GM18505 (cell line): Measurements from ENCODE around the gene PRKG1.
"Not testable (repeated sequence)": the region's sequence is repeated elsewhere in the genome, so short reads cannot be mapped to it uniquely, and the experiment has no call there.

Experiments used
- ATAC-seq: cut with Tn5 transposase; IDR thresholded peaks from one replicate; pipeline ENCODE4 v1.9.1; 2021; ENCODE audit not compliant: unreplicated experiment
- POLR2A ChIP-seq: IDR thresholded peaks from 4 replicates; pipeline ENCODE4 v1.6.1; 2011; ENCODE audit warnings: borderline replicate concordance; ENCODE audit not compliant: insufficient read depth, insufficient read length; ENCODE audit errors: extremely low read depth

Gene PRKG1

DNA sequence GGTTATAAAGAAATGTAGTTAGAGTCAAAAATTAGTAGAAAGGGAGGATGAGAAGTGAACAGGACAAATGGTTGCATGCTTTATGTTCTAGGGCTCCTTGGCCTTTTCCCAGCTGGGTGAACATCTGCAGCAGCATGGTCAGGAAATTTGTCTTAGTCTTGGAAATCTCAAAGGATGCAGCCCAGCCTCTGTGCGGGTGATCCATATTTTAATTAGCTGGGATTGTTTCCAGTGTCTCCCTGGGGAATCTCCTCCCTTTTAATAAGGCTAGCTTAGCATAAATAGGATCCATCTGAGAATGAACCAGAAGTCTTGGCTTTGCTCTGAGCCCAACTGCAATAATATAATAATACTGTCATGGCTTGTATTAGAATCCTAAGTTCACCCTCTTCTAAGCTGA lies 198.3 kb downstream of the PRKG1 start:
- ATAC-seq: no peak
- TF ChIP-seq POLR2A: no peak

DNA sequence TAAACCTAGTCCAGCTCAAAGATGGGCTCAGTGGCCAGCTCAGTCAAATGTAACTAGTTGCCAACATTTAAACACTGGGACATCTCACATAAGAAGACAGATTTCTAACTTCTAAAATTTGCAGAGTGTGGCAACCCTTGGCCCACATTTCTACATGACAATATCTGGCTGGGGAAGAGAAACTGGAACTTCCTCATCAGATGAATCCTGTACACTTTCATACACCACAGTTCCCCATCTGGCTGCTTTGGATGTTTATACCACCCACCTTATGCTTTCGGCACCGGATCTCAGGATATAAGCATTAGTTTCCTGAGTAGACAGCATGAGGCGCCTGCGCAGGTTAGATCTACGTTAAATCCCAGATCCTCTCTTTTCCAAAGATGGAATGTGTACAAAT lies 199.3 kb downstream of the PRKG1 start:
- no peak for ATAC-seq

GRCh38 chr10:51276097-51276496 lies 201.8 kb downstream of the PRKG1 start:
- not testable (repeated sequence) for ATAC-seq

More for the DNA sequence above, 199.3 kb downstream of the PRKG1 start:
- TF ChIP-seq POLR2A: no peak

DNA sequence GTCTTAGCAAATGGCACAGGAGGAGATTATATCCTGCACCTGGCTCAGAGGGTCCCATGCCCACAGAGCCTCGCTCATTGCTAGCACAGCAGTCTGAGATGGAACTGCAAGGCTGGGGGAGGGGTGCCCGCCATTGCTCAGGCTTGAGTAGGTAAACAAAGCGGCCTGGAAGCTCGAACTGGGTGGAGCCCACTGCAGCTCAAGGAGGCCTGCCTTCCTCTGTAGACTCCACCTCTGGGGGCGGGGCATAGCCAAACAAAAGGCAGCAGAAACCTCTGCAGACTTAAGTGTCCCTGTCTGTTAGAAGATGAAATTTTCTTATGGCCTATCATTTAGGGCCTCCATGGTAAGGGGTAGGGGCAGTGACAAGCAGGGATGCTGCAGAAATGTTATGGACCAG lies 207.1 kb downstream of the PRKG1 start:
- ATAC-seq: not testable (repeated sequence)

DNA sequence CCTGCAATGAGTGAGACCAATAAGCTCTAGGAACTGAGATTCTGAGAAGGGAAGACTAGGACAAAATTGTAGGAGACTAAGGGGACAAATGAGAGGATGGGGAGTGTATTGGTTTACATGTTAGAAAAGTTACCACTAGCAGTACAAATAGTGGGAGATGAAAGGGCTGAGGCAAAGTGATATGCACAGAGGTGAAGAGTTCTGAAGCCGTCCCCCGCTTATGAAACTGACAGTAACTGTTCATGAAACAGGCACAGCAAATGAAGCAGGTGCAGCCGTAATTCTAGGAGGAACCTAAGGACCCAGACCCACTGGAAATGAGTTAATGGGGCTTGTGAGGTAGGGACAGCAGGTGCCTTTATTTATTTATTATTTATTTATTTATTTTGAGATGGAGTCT lies 211.3 kb downstream of the PRKG1 start:
- TF ChIP-seq POLR2A: no peak
- ATAC-seq: no peak

DNA sequence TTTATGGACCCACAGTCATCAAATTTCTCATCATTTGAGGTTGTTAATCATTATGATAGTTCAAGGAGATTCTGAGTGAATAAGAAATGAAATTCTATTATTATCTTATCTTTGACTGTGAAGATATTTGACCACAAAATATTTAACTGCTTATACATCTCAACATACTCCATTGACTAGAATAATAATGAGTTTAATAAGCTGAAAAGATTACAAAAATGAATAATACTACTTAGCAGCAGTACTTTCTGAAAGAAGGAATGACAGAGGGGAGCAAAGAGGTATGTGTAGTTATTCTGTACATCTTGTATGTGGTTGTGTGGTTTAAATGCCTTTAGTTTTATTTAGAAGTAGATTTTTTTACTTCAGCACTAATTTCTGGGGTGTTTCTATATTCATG lies 214.2 kb downstream of the PRKG1 start:
- no peak for ATAC-seq
- no peak for TF ChIP-seq POLR2A

DNA sequence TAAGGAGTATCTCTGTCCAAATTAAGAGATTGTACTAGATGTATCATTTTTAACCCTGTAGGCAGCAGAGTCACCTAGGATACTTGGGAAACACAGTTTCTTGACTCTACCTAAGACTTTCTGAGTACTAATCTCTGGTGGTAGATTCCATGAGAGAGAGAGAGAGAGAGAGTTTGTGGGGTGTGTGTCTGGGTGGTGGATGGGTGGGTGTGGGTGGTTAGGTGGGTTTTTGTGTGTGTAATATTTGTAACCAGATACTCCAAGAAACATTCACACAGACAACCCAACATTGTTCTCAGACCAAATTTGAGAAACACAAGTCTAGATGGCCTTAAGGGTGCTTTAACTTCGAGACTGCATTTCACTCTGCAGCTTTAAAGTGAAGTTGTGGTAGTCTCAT lies 215.2 kb downstream of the PRKG1 start:
- TF ChIP-seq POLR2A: no peak
- ATAC-seq: no peak

DNA sequence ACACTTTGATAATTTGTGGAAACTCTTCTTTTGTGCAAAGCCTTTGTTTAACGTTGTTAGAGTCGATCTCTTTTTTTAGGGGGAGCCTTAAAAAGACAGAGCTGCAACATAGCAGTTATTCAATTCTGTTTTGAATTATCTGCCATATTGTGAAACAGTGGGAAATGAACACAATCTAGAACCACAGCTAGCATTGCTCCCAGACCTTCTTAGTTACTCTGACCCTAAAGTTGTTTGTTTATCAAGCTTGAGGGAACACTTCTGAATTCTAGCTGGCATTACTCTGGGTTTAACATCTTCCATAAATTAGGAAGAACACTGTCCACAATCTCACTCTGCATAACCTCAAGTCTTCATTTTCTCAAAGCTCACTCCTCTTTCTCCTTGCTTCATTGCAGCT lies 217.7 kb downstream of the PRKG1 start:
- TF ChIP-seq POLR2A: no peak
- no peak for ATAC-seq

DNA sequence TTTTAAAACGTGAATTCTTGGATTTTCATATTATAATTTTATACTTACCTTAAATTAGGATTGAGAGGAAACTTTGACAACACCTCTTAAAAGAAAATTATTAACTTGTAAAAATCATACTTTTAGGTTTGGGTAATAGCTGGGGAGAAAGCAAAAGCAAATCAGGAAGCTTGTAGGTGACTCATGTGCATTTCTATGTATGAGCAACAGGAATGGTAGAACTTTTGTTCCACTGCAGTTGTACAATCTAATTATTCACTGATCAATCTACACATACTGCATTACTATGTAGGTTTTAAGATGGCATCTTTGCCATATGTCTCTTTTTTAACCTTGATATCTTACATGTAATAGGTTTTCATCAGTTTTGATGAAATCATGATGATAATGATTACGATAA lies 223.2 kb downstream of the PRKG1 start:
- no peak for TF ChIP-seq POLR2A
- ATAC-seq: no peak

DNA sequence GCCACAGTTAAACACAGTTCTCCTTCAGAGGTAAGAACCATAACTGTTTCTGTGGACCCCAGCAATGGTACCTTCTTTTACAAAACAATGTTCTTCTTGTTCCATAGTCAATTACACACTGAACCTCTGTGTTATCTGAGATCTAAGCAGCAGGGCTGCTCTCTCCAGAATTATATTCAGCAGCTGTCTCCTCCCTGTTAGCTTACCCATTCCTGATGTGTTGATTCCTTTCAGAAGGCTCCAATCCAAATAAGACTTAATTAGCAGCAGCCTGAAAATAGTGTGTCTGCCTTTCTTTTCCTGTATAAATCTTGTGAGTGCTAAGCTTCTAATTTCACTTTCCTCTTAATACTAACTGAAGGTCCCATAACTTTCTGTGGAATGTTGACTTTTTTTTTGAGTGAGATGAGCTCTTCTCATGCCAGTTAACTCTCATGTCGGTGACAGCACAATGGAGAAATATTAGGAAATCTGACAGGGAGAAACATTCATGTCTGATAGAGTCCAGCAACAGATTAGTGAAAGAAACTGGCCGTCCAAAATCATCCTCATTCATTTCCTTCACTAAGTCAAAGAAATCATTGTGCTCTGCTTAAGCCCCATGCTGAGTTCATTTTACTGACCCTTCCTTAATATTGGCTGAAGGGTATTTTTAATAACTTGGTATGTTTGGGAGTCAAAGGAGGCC lies 226.5 kb downstream of the PRKG1 start:
- no peak for ATAC-seq
- no peak for TF ChIP-seq POLR2A

GRCh38 chr10:51301644-51302043 lies 227.4 kb downstream of the PRKG1 start:
- ATAC-seq: no peak

DNA sequence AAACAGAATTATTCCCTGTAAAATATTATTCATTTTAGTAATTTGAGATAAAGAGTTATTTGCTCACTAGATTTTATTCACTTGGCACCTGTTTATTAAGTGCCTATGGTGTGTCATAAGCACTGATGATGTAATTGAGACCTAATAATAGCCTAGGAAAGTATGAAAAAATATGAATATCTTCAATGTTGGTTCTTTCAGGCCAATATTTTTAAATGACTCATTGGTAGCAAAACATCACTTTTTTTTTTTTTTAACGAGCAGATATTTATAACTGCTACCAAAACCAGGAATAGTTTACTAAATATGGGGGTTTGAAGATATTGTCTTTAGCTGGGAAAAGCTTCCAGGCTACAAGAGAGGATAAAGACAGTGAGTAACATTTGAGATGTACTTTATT lies 228.0 kb downstream of the PRKG1 start:
- no peak for ATAC-seq
- no peak for TF ChIP-seq POLR2A

More at GRCh38 chr10:51301644-51302043, 227.4 kb downstream of the PRKG1 start:
- TF ChIP-seq POLR2A: no peak

DNA sequence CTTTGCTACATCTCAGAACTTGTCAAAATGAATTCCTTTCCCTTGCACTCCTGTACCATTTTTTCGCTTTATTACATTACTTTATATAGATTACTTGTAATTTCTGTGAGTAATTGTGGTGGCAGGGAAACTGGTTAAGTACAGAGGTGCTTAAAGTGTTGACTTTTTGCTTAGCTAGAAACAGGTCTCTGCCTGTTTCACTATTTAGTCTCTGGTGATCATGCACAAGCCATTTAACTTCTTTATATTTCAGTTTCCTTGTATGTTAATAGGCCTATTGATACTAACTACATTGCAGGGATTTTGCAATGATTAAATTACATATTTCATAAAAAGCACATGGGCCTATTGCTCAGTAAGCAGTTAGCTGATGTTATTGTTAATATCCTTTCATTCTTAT lies 233.8 kb downstream of the PRKG1 start:
- no peak for TF ChIP-seq POLR2A
- no peak for ATAC-seq

GRCh38 chr10:51311228-51311627 lies 236.9 kb downstream of the PRKG1 start:
- TF ChIP-seq POLR2A: no peak

DNA sequence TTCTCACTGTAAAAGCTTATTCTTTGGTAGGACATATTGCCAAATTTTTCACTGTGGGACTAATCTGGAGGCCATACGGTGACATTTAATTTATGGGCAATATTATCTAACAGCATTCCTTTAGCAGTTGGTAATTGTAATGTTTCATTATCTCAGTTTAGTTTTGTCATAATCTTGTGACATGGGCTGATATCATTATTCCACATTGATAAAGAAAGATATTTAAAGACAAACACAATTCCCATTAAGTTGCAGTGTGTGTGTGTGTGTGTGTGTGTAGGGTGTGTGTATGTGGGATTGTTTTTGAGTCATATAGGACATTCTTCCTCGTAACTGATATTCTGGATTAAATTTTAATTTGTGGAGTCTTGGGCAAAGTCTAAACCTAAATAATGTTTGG lies 238.5 kb downstream of the PRKG1 start:
- ATAC-seq: no peak
- TF ChIP-seq POLR2A: no peak

More at GRCh38 chr10:51311228-51311627, 236.9 kb downstream of the PRKG1 start:
- no peak for ATAC-seq
